GM18517 (cell line): ENCODE results near the gene HNRNPU.
A peak's percentile ranks its signal among the peaks of the same experiment; 100 is the strongest.

Experiments
- ATAC-seq: cut with Tn5 transposase; IDR thresholded peaks from one replicate; pipeline ENCODE4 v1.9.1; 2021; ENCODE audit warnings: mild to moderate bottlenecking, moderate library complexity; ENCODE audit not compliant: unreplicated experiment

HNRNPU gene

GRCh38 chr1:244862699-244863490 lies 1.4 kb downstream of the HNRNPU start:
- peak; percentile 48 for ATAC-seq

GRCh38 chr1:244862354-244862698 lies 2.0 kb downstream of the HNRNPU start:
- no peak for ATAC-seq

GRCh38 chr1:244861683-244862082 lies 2.7 kb downstream of the HNRNPU start:
- ATAC-seq: no peak

DNA sequence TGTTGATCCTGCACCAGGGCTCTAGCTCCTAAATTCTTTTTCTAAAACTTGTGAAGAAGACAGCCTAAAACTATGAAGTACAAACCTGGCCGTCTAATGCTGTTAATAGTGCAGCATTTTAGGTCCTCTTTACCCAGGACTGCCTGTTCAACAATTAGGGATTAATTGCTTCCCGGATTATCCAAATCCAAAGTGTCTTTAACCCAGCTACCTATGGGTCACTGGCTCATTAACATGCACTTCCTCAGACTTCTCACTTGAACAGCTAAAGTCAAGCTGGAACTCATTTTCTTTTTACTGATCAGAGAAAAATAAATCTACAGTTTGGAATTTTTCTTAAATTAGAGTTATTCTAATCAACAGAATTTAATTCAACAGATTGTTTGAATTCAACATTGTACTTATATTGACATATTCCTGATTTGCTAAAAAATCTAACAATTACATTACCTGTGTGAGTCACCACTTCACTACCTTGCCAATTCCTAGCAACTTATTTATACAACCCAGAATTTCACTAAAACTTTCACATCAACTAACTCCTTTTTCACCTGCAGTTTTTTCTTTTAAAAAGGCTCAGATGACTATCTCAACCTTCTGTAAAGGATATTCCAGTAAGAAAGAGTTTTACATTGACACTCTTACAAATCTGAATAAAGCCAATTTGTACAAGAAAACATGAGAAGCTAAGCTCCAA lies 3.3 kb downstream of the HNRNPU start:
- ATAC-seq: no peak

DNA sequence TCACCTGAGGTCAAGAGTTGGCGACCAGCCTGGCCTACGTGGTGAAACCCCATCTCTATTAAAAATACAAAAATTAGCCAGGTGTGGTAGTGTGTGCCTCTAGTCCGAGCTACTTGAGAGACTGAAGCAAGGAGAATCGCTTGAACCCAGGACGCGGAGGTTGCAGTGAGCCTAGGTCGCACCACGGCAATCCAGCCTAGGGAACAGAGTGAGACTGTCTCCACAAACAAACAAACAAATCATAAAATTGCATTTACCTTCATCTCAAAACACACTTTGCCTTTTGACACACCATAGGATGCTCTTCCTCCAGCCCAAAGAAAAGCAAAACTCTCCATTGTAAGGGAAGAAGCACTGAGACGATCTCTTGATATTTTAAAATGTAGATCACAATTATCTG lies 4.3 kb downstream of the HNRNPU start:
- ATAC-seq: no peak

DNA sequence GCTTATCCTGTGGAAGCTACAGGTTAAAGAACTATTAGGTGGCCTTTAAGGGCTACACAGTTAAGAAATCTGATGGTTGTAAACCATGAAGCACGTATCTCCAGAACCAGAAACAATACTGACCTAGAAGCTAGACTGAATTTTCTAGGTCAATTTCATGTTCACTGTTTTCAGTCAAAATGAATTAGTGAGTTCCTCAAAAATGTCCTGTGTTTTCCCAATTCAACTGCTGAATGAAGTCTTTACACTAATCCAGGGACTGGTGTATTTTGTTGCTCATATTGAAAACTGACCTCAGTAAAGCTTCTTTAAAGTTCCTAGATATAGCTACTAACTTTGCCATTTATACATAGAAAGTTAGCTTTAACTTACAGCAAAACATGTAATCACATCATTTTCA lies 6.0 kb downstream of the HNRNPU start:
- no peak for ATAC-seq

GRCh38 chr1:244857761-244858160 lies 6.6 kb downstream of the HNRNPU start:
- no peak for ATAC-seq

DNA sequence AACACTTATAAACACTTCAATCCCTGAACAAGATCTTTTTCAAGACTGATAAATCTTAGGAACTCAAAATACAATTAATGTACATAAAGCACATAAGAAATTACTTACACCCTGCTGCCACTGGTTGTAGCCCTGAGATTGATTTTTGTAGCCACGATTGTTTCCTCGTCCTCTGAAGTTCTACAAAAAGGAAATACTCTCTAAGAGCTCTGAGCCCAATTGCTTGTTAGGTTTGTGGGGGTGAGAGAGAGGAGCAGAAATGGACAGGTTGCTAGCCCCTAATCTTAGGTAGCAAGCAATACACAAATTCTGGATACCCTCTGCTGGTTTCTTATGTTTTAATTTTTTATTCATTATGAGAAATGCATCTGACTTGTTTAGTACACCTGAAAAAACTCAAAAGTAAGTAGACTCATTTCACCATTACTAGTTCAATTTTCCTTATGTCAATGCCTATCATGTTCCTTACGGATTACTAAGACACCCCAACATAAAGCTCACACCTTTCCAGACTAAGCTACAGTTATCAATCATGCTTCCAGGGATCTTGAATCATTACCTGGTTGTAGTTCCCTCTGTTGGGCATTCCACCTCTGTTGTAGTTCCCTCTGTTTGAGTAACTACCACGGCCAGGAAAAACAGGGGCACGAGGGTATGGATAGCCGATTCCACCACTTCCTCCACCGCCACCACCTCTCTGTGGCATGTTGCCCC lies 9.3 kb downstream of the HNRNPU start:
- no peak for ATAC-seq

DNA sequence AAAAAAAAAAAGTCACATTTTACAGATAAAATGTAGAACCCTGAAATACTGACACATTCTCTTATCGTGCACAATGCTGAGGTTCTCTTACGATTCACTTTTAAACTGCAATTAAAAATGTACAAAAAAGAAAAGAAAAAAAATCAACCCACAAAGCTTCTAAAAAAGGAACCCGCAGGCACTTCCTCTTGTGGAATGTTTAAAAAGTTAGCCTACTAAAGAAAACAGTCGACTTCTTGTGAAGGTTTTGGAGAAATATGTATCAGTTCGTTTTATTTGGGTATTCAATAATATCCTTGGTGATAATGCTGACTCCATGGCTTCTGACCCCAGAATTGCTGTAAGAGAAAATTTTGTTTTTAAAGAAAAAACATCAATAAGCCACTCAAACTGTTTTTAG lies 10.2 kb downstream of the HNRNPU start:
- ATAC-seq: no peak

- ATAC-seq: no peak
These were observed 11.6 kb downstream of the HNRNPU start for GRCh38 chr1:244852694-244853093.

DNA sequence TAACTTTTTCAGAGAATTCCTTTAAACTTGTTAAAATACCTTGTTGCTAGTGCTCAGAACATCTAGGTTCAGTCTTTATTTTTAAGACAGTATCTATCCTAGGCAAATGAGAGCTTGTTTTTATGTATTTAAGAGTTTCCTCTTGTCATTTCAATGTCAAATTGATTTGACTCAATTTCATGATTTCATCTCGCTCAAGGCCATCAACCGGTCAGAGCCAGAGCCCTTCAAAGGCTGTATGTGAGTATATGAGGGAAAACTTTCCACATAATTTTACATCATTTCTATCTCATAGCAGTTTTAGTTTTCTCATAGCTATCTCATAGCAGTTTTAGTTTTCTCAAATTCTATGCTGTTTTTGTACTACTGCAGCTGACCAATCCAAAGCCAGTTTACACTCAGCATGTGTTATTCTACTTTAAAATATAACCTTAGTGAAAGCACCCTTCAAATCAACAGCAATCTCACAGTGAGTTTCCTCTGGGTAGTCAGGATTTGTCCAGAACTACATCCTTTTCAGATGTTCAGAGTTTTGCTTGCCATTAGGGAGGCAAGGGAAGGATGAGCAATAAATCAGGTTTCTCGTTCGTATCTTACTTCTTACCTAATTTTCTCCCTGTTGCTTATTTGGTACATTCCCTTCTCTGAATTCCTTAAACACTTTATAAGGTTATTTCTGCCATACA lies 12.7 kb downstream of the HNRNPU start:
- no peak for ATAC-seq

DNA sequence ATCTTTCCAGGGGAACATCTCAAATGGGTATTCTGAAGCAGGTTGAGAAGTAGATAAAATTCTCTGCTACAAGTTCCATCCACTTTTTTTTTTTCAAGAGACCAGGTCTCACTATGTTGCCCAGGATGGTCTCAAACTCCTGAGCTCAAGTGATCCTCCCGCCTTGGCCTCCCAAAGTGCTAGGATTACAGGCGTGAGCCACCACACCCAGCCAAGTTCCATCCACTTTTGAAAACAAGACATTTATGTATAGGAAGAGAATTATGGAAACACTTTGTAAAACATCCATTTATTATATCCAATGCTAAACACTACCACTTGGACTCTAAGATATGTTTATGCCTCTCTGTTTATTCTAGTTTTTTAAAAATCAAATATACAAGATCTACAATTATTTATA lies 13.4 kb downstream of the HNRNPU start:
- ATAC-seq: no peak

DNA sequence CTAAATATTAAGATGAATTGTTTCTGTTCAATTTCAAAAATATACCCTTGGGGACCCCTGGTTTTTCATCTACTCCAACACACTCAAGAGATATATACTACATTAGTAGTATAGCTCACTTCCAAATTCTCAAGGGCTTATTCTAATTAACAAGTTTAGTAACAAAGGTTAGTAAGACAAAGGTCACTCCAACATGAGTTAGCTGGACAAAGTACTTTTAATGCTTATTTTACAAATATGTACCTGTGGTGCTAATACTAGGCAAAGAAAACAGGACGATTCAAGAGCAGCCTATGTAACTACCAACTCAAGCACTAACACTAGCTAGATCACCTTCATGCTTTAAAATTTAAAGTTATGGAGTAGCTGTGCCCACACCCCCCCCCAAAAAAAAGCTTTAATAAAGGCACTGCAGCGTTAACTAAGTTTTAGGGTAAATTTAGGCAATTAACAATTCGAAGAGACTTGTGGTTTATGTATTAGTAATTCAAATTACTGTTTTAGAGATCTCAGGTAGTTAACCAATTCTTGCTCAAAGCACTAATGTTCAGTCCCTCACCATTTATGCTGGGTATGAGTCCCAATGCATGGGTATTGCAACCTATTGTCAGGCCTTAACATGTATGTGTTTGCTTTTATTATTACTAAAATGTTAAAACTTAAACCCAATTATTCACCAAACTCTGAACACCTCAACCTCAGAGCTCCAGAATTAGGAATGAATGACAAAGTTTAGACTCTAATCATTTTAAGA lies 14.1 kb downstream of the HNRNPU start:
- ATAC-seq: no peak

DNA sequence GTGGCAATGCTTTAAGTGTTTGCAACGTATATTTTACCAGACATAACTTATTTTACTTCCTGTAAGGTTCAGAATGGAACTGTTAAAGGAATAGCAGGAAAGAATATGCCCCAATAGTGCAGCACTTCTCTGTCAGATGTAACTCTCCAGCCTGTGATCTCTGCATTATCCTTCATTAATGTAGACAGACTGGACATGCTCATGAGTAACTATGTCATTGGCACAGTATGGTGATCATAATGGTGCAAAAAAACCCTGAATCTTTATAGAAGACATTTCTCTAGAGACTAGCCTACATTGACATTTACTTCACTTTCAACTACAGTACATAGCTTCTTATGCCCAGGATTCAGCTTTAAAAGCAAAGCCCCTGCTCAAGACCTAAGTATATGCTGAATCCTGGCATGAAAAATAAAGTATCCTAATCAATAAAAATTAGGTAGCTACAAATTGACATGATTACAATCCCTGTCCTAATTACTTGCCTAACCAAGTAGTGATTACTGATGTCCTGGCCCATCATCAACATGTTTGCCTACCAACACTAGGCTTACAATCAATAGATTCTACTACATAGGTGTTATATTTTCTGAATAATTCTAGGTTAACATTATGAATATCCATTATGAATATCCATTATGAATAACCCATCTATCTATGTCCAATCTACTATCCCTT lies 15.0 kb downstream of the HNRNPU start:
- no peak for ATAC-seq

DNA sequence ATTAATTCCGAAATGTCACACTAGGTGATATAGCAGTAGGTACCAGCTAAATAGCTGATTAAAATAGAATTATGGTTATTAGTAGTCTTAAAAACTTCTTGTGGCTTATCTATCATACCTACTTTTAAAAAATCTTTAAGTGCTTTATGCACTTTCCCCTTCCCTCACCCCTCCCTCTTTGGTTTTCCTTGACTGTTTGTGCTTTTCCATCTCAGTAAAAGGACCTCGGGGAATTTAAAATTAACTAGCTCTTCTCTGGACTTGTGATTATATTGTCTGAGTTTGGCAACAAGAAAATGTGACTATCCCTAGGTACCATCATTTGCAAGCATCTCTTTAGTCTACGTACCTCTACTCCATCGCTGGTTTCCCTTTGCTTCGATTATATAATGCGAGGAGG lies 17.7 kb downstream of the HNRNPU start:
- ATAC-seq: no peak

DNA sequence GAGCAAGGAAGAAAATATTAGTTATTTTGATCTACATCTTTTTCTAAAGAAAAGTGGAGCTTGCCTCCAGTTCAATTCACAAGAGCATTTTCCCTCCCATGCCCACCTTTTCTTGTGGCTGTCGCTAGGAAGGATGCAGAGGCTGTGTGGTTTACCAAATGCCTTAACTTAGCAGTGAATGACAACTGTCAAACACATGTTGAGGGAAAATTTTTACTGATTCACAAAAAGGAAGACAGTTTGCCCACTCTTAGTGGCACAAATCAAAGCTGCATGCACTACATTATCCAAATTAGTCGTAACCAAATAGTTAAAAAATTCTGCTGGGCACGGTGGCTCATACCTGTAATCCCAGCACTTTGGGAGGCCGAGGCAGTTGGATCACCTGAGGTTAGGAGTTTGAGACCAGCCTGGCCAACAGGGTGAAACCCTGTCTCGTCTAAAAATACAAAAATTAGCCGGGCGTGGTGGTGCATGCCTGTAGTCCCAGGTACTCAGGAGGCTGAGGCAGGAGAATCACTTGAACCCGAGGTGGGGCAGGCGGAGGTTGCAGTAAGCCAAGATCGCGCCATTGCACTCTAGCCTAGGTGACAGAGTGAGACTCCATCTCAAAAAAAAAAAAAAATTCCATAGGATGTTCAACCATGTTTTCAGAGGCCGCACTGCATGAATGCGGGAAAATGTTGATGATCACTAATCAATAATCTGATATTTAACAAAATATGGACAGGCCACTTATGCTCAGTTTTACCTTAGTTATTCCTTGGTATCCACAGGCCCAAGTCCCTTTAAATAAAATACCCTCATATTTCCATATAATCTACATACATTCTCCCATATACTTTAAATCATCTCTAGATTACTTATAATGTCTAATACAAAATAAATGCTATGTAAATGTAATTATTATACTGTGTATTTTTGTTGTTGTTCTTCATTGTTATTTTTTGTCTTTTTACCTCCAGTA lies 19.9 kb downstream of the HNRNPU start:
- ATAC-seq: no peak

GRCh38 chr1:244843148-244843978 lies 21.0 kb downstream of the HNRNPU start:
- no peak for ATAC-seq

DNA sequence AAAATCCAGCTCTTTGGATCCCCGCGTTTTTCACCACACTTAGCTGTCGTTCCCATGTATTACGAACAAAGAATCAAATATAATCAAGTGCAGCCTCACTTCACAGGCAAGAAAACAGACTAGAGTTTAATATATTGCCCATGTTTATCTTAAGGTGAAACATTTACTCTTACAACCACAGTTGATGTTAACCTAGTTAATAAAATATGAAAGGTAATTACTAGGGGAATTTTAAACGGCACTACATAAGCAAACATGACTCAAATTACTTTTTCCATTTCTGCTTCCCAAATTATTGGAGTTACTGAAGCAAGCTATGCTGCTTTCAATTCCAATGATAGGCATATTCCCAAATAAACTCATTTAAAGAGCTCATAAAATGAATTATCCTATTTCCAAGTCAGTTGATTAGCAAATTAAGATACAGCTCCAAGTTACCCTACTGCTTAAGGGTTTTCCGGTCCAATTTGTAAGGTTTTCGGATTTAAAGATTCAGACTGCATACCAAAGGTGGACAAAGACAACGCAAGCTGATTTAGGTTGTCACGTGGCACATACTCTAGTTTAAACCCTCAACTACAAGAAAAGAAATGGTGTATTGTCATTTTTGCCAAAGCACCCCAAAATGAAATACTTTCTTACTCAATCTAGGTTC lies 22.9 kb downstream of the HNRNPU start:
- ATAC-seq: no peak
